GM18868 (cell line): ENCODE results near the gene NWD2.

Experiments used
- ATAC-seq: cut with Tn5 transposase; IDR thresholded peaks from one replicate; pipeline ENCODE4 v1.9.1; 2021; ENCODE audit warnings: mild to moderate bottlenecking, moderate library complexity; ENCODE audit not compliant: unreplicated experiment

The NWD2 gene

GRCh38 chr4:37437163-37437562 is 192.6 kb downstream of the NWD2 start:
- ATAC-seq = no peak

DNA sequence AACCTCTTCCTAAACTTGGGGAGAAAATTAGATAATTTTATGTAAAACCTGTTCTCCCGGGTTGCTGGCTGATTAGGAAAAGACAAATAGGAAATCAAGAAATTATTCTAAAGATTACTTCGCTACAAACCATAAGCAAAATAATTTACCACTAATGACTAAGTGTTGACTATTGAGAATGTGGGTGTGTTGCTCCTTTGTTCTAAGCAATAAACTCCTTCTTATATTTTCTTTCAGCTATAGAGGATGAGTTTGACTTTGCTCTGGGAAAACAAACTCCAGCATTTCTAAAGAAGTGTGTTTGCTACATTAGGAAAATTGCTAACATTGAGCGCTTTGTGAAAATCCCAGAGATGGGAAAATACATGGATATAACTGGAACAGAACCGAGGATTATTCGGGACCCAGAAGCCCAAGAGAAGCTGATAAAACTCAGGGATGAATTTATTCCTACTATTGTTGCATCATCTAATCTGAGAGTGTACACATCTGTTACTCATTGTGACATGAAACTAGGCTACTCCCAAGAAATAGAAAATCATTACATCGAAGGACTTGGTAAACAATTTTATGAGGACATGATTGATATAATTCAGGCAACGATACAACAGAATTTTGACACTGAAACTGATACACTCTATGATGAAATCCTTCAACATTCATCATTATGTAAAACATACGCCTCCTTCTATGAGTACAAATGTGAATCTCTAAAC is 194.2 kb downstream of the NWD2 start:
- ATAC-seq = no peak

DNA sequence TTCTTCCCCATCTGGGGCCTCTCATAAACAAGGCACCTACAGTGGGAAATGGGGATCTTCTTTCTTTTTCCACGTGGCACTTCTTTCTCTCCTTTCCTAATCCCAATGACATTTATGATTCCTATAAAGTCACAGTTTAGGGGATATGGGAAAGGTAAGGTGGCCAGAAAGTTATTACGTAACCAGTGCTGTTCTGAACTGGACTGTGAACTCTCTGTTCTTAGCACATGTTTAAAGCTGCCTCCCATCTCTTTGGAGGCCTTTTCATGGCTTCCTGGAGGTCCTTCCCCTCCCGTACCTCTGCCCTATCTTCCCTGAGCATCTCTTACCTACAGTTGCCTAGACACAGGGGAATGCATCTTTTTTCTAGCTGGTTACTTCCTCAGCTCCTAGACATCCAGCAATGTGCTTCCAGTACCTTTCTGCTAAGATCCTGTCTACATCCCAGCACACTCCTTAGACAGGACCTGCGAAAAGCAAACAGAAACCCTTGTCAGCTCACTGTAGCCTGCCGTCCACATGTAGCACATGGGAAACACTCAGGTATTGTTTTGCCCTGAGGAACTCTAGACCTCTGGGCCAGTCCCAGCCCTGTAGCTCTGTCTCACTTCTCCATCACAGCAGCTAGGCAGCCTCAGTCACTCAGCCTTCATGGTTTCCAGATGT is 195.4 kb downstream of the NWD2 start:
- peak; percentile 42 for ATAC-seq

- ATAC-seq = no peak
Observed at GRCh38 chr4:37440501-37440900, 196.0 kb downstream of the NWD2 start.

DNA sequence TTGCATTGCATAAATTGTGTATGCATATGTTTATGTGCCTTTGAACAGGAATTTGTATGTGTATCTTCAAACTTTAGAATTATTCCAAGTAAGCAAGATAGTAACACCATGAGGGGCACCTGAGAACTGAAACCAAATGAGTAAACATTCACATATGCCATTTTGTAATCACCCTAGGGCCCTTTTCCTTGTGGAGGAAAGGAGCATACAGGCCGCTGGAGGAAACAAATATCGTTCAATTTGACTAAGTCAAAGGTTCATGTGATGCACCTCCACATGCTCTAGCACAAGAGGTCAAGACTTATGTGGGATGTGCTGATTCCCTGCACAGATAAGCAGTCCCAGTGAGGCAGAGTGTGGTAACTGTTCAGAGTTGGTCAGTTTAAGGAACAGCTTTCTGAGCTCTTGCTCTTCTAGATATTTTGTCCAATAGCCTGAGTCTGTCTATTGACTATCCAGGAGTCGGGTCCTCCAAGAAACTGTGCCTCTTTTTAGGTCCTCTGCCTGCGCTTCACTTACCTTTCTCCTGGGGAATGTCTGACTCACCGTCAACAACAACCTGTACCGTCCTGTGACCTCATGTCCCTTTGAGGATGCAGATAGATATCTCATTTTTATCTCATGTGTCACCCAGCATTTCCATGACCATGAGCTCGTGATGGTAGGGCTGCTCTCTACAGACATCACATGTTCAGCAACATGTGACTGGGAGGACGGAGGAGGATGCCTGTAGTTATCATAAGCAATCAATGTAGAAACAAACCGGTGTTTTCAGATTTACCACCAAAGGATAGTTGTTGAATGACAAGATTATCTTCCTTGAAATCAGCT is 196.9 kb downstream of the NWD2 start:
- no peak for ATAC-seq

DNA sequence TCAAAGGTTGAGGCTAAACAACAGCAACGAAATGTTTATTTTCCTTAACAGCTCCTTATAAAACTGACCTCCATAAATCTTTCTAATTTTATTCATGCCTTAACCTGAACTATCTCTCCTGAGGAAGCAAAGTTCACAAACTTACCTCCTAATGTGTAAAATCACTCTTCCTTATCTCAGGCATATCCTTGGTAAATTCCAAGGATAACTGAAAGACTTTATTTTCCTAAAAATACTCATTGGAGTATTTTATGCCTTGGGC is 197.4 kb downstream of the NWD2 start:
- ATAC-seq = no peak

DNA sequence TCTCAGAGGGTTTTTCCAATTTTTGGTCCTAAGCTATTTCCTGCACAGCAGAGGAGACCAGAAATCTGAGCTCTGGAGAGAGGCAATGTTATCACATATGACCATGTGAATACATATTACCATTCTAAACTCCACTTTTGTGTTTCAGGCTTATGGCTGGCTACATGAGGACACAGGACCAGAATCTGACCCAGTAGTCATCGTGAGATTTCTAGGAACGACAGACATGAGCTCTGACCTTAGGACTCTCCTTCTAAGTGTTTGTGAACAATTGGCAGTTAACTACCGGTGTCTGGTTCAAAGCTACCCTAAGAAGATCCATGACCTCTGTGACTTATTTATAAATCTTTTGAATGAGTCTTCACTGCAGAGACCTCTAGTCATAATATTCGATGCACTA is 198.6 kb downstream of the NWD2 start:
- no peak for ATAC-seq

DNA sequence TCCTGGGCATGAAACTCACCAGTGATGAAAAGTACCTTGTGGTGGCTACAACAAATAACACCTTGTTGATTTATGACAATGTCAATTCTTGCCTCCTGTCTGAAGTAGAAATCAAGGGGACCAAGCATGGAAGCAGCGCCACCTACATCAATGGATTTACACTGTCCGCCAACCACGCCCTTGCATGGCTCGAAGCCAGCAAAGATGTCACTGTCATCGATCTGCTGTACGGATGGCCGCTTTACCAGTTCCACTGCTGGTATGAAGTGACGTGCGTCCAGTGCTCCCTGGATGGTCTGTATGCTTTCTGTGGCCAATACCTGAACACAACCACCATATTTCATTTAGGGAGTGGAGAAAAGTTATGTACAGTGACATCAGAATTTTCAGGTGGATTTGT is 200.5 kb downstream of the NWD2 start:
- ATAC-seq = no peak

GRCh38 chr4:37446016-37446415 is 201.5 kb downstream of the NWD2 start:
- ATAC-seq = no peak

GRCh38 chr4:37447886-37448285 is 203.3 kb downstream of the NWD2 start:
- ATAC-seq = no peak

- no peak for ATAC-seq
Observed at GRCh38 chr4:37450309-37450708, 205.8 kb downstream of the NWD2 start.

- ATAC-seq = no peak
Observed at GRCh38 chr4:37450911-37451310, 206.4 kb downstream of the NWD2 start.

GRCh38 chr4:37451656-37452055 is 207.1 kb downstream of the NWD2 start:
- ATAC-seq = no peak

DNA sequence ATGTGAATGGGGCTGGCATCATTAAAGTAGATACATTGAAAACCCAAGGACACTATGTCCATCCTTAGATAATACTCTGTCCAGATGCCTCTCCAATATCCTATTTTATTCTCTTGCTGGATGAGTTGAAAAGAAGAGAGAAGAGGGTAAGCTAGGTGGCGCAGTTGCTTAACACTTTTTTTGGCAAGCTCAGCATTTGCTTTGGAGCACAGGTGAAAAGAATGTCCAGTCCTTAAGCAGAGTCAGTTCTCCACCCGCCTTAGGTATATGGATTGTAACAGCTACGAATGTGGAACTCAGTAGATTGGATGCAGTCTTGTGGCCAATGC is 208.4 kb downstream of the NWD2 start:
- peak; percentile 75 for ATAC-seq

GRCh38 chr4:37453281-37453998 is 208.9 kb downstream of the NWD2 start:
- peak; percentile 81 for ATAC-seq

GRCh38 chr4:37453999-37454800 is 209.7 kb downstream of the NWD2 start:
- ATAC-seq = no peak

- ATAC-seq = no peak
Observed at GRCh38 chr4:37455301-37456131, 211.0 kb downstream of the NWD2 start.

DNA sequence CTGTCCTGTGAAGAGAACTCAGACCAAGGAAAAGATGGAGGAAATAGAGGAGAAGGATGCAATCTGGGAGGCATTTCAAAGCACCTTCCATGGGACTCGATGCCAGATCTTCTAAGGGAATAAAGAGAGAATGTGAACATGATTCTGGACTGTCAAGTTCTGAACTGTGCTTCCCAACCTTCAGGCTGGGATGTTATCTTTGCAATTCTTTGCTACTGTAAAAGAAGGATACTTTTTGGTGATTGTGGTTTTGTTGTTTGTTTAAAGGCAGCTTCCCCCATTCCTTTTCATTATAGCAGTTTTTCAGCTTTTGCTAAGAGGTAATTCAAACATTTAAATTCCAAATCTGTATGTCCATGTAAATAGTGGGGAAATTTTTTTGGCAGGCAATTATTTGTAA is 217.3 kb downstream of the NWD2 start:
- ATAC-seq = no peak

DNA sequence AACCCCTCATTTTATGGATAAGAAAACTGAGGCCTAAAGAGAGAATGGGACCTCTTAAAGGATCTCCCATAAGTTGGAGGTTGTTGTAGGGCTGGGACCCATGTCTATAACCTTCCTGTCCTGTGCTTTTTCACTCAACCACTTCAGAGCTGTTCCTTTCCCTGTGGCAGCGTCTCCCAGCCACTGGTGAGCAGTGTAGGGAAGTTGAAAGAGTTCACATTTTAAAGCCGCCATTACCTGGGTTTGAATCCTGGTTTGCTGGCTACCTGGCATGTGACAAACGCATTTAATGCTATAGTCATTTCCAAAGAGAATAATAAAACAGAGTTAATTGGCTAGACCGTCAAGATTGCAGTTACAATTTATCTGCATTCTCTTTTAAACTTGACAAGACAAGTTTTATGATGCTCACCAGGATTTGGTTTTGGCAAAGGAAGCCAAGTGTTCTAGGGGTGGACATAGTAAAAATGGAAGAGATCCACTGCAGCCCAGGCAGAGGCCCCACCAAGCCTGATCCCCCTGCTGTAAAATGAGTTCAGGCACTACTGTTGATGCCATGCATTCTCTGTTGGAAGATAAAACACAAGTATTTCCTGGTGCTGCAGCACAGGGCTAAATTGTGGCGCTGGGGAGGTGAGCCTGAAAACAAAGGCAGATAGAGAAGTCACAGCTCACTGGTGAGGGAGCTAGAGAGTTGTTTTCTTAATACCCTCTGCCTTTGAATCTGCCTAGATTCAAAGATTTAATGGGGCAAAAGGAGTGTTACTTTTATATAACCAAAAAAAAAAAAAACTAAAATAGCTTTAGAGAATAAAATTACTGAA is 218.7 kb downstream of the NWD2 start:
- no peak for ATAC-seq
